ENCODE data around the gene PABPN1L.

PABPN1L gene

DNA sequence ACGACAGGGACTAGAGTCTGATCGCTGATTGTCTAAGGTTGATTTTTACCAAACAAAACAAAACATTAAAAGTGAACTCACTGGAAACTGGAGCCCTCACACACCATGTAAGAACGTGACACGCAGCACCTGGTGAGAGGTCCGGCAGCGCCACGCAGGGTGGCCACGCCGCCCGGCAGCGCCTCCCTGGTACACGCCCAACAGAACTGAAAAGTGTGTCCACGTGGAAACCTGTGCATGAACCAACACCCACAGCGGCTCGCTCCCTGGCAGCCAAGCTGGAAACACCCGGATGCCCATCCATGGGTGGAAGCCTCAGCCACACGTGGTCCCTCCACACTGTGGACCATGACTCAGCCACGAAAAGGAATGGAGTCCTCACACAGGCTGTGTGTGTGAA lies 18.8 kb downstream of the PABPN1L start:
- 98% methylated on average over 18 of the region's 18 CpGs for WGBS (ENCODE audit: insufficient coverage)
- CTCF ChIA-PET: no interaction called here
- Histone ChIP-seq H3K4me1 (ENCODE audit: control extremely low read depth in 1 of 4, control insufficient read depth in 4 of 4, insufficient read depth in 4 of 4, low read length in 3 of 4) (no peaks in the 10 kb centered on the region), H3K4me3 (ENCODE audit: control insufficient read depth in 1 of 7, extremely low read depth in 1 of 7, insufficient read depth in 4 of 7, low read depth in 2 of 7, low read length in 6 of 7) (no peak overlapping the region), H3K27me3 (replicated peaks in 2 of 5; ENCODE audit: control insufficient read depth in 4 of 5, insufficient read depth in 5 of 5, low read length in 4 of 5) (no peaks in the 10 kb centered on the region), H3K36me3 (ENCODE audit: control insufficient read depth in 4 of 4, insufficient read depth in 4 of 4, low read length in 3 of 4) (peaks cover 0 to 16% (median 6%) of the 10 kb centered on the region in 4 experiments), H3K27ac (ENCODE audit: insufficient read depth in 1 of 2, low read depth in 1 of 2, low read length in 2 of 2, poor library complexity in 1 of 2, severe bottlenecking in 2 of 2) (no peak overlapping the region), H3K9me3 (ENCODE audit: control extremely low read depth in 1 of 5, control insufficient read depth in 4 of 5, insufficient read depth in 2 of 5, low read depth in 1 of 5, low read length in 4 of 5) (no peaks in the 10 kb centered on the region)
- POLR2A ChIA-PET: no interaction called here
- DNase-seq: no peak

- Histone ChIP-seq H3K27me3 (replicated peaks in 2 of 5; ENCODE audit: control insufficient read depth in 4 of 5, insufficient read depth in 5 of 5, low read length in 4 of 5) (no peaks in the 10 kb centered on the region), H3K9me3 (ENCODE audit: control extremely low read depth in 1 of 5, control insufficient read depth in 4 of 5, insufficient read depth in 2 of 5, low read depth in 1 of 5, low read length in 4 of 5) (no peaks in the 10 kb centered on the region), H3K27ac (ENCODE audit: insufficient read depth in 1 of 2, low read depth in 1 of 2, low read length in 2 of 2, poor library complexity in 1 of 2, severe bottlenecking in 2 of 2) (no peak overlapping the region), H3K4me1 (ENCODE audit: control extremely low read depth in 1 of 4, control insufficient read depth in 4 of 4, insufficient read depth in 4 of 4, low read length in 3 of 4) (no peaks in the 10 kb centered on the region), H3K4me3 (ENCODE audit: control insufficient read depth in 1 of 7, extremely low read depth in 1 of 7, insufficient read depth in 4 of 7, low read depth in 2 of 7, low read length in 6 of 7) (no peak overlapping the region), H3K36me3 (ENCODE audit: control insufficient read depth in 4 of 4, insufficient read depth in 4 of 4, low read length in 3 of 4) (peaks cover 0 to 15% (median 6%) of the 10 kb centered on the region in 4 experiments)
- 100% methylated on average over 9 of the region's 9 CpGs for WGBS (ENCODE audit: insufficient coverage)
- ChIA-PET CTCF (interaction anchor here (1.2 to 1.9 kb wide), 4 partner anchors 11 to 122 kb away, joined by 3 to 6 read pairs (median 4); partner anchors contain the start of genes GALNS and TRAPPC2L), POLR2A (interaction anchor here (0.8 kb wide), 1 partner anchor 9 kb away, joined by 3 read pairs; no protein-coding TSS in a partner anchor)
- DNase-seq: no peak
Observed at GRCh38 chr16:88846088-88846487, 20.4 kb downstream of the PABPN1L start.

- peaks cover 0 to 19% (median 11%) of the 10 kb centered on the region in 4 experiments for H3K36me3 ChIP-seq (ENCODE audit: control insufficient read depth in 4 of 4, insufficient read depth in 4 of 4, low read length in 3 of 4)
- 95% methylated on average over 10 of the region's 11 CpGs for WGBS (ENCODE audit: insufficient coverage)
- no peak overlapping the region for H3K4me3 ChIP-seq (ENCODE audit: control insufficient read depth in 1 of 7, extremely low read depth in 1 of 7, insufficient read depth in 4 of 7, low read depth in 2 of 7, low read length in 6 of 7)
- H3K27ac ChIP-seq (ENCODE audit: insufficient read depth in 1 of 2, low read depth in 1 of 2, low read length in 2 of 2, poor library complexity in 1 of 2, severe bottlenecking in 2 of 2): no peak overlapping the region
- DNase-seq: no peak
- ChIA-PET CTCF (no interaction called here), POLR2A (no interaction called here)
- H3K9me3 ChIP-seq (ENCODE audit: control extremely low read depth in 1 of 5, control insufficient read depth in 4 of 5, insufficient read depth in 2 of 5, low read depth in 1 of 5, low read length in 4 of 5): no peaks in the 10 kb centered on the region
- no peaks in the 10 kb centered on the region for H3K27me3 ChIP-seq (replicated peaks in 2 of 5; ENCODE audit: control insufficient read depth in 4 of 5, insufficient read depth in 5 of 5, low read length in 4 of 5)
- H3K4me1 ChIP-seq (ENCODE audit: control extremely low read depth in 1 of 4, control insufficient read depth in 4 of 4, insufficient read depth in 4 of 4, low read length in 3 of 4): no peaks in the 10 kb centered on the region
Observed at GRCh38 chr16:88844419-88845036, 21.9 kb downstream of the PABPN1L start.

- ChIA-PET CTCF (no interaction called here), POLR2A (no interaction called here)
- Histone ChIP-seq H3K9me3 (ENCODE audit: control extremely low read depth in 1 of 5, control insufficient read depth in 4 of 5, insufficient read depth in 2 of 5, low read depth in 1 of 5, low read length in 4 of 5) (no peaks in the 10 kb centered on the region), H3K4me1 (ENCODE audit: control extremely low read depth in 1 of 4, control insufficient read depth in 4 of 4, insufficient read depth in 4 of 4, low read length in 3 of 4) (no peaks in the 10 kb centered on the region), H3K27me3 (replicated peaks in 2 of 5; ENCODE audit: control insufficient read depth in 4 of 5, insufficient read depth in 5 of 5, low read length in 4 of 5) (no peaks in the 10 kb centered on the region), H3K27ac (ENCODE audit: insufficient read depth in 1 of 2, low read depth in 1 of 2, low read length in 2 of 2, poor library complexity in 1 of 2, severe bottlenecking in 2 of 2) (no peak overlapping the region), H3K4me3 (ENCODE audit: control insufficient read depth in 1 of 7, extremely low read depth in 1 of 7, insufficient read depth in 4 of 7, low read depth in 2 of 7, low read length in 6 of 7) (no peak overlapping the region), H3K36me3 (ENCODE audit: control insufficient read depth in 4 of 4, insufficient read depth in 4 of 4, low read length in 3 of 4) (peaks cover 0 to 22% (median 15%) of the 10 kb centered on the region in 4 experiments)
- 97% methylated on average over 20 of the region's 20 CpGs for WGBS (ENCODE audit: insufficient coverage)
- no peak for DNase-seq
Observed at GRCh38 chr16:88843256-88843655, 23.2 kb downstream of the PABPN1L start.

DNA sequence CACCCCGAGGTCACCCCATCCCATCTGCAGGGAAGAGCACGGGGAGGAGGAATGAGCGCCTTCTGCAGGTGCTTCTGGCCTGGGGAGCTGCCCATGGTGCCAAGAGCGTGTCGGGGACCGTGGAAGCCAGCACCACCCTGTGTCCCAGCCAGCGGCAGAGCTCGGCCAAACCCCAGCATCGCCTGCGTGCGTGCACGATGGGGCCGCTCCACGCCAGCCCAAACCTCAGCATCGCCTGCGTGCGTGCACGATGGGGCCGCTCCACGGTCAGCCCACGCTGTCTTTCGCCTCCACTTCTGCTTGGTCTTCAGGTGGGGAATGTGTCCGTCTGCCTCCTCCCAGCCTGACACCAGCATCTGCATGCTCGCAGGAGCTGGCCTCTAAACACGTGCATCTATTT lies 23.7 kb downstream of the PABPN1L start:
- whole genome bisulfite sequencing (ENCODE audit: insufficient coverage): 98% methylated on average over 24 of the region's 25 CpGs
- Histone ChIP-seq H3K36me3 (ENCODE audit: control insufficient read depth in 4 of 4, insufficient read depth in 4 of 4, low read length in 3 of 4) (peaks cover 0 to 21% (median 14%) of the 10 kb centered on the region in 4 experiments), H3K27me3 (replicated peaks in 2 of 5; ENCODE audit: control insufficient read depth in 4 of 5, insufficient read depth in 5 of 5, low read length in 4 of 5) (no peaks in the 10 kb centered on the region), H3K27ac (ENCODE audit: insufficient read depth in 1 of 2, low read depth in 1 of 2, low read length in 2 of 2, poor library complexity in 1 of 2, severe bottlenecking in 2 of 2) (no peak overlapping the region), H3K4me1 (ENCODE audit: control extremely low read depth in 1 of 4, control insufficient read depth in 4 of 4, insufficient read depth in 4 of 4, low read length in 3 of 4) (no peaks in the 10 kb centered on the region), H3K9me3 (ENCODE audit: control extremely low read depth in 1 of 5, control insufficient read depth in 4 of 5, insufficient read depth in 2 of 5, low read depth in 1 of 5, low read length in 4 of 5) (no peaks in the 10 kb centered on the region), H3K4me3 (ENCODE audit: control insufficient read depth in 1 of 7, extremely low read depth in 1 of 7, insufficient read depth in 4 of 7, low read depth in 2 of 7, low read length in 6 of 7) (no peak overlapping the region)
- DNase-seq: no peak
- ChIA-PET POLR2A (no interaction called here), CTCF (no interaction called here)

GRCh38 chr16:88842308-88842756 lies 24.1 kb downstream of the PABPN1L start:
- H3K36me3 ChIP-seq (ENCODE audit: control insufficient read depth in 4 of 4, insufficient read depth in 4 of 4, low read length in 3 of 4): peaks cover 0 to 22% (median 15%) of the 10 kb centered on the region in 4 experiments
- H3K27me3 ChIP-seq (replicated peaks in 2 of 5; ENCODE audit: control insufficient read depth in 4 of 5, insufficient read depth in 5 of 5, low read length in 4 of 5): no peaks in the 10 kb centered on the region
- no peak overlapping the region for H3K27ac ChIP-seq (ENCODE audit: insufficient read depth in 1 of 2, low read depth in 1 of 2, low read length in 2 of 2, poor library complexity in 1 of 2, severe bottlenecking in 2 of 2)
- POLR2A ChIA-PET: no interaction called here
- CTCF ChIA-PET: no interaction called here
- H3K4me1 ChIP-seq (ENCODE audit: control extremely low read depth in 1 of 4, control insufficient read depth in 4 of 4, insufficient read depth in 4 of 4, low read length in 3 of 4): no peaks in the 10 kb centered on the region
- no peaks in the 10 kb centered on the region for H3K9me3 ChIP-seq (ENCODE audit: control extremely low read depth in 1 of 5, control insufficient read depth in 4 of 5, insufficient read depth in 2 of 5, low read depth in 1 of 5, low read length in 4 of 5)
- DNase-seq: no peak
- over 99% methylated on average over 14 of the region's 15 CpGs for WGBS (ENCODE audit: insufficient coverage)
- no peak overlapping the region for H3K4me3 ChIP-seq (ENCODE audit: control insufficient read depth in 1 of 7, extremely low read depth in 1 of 7, insufficient read depth in 4 of 7, low read depth in 2 of 7, low read length in 6 of 7)

GRCh38 chr16:88841521-88842307 lies 24.7 kb downstream of the PABPN1L start:
- POLR2A ChIA-PET: no interaction called here
- CTCF ChIA-PET: interaction anchor here (2.6 kb wide), 1 partner anchor 16 kb away, joined by 10 read pairs; the partner anchor contains the start of genes GALNS and TRAPPC2L
- no peaks in the 10 kb centered on the region for H3K4me1 ChIP-seq (ENCODE audit: control extremely low read depth in 1 of 4, control insufficient read depth in 4 of 4, insufficient read depth in 4 of 4, low read length in 3 of 4)
- H3K36me3 ChIP-seq (ENCODE audit: control insufficient read depth in 4 of 4, insufficient read depth in 4 of 4, low read length in 3 of 4): peaks cover 0 to 22% (median 15%) of the 10 kb centered on the region in 4 experiments
- H3K4me3 ChIP-seq (ENCODE audit: control insufficient read depth in 1 of 7, extremely low read depth in 1 of 7, insufficient read depth in 4 of 7, low read depth in 2 of 7, low read length in 6 of 7): no peak overlapping the region
- H3K27ac ChIP-seq (ENCODE audit: insufficient read depth in 1 of 2, low read depth in 1 of 2, low read length in 2 of 2, poor library complexity in 1 of 2, severe bottlenecking in 2 of 2): no peak overlapping the region
- no peak for DNase-seq
- WGBS (ENCODE audit: insufficient coverage): 96% methylated on average over 31 of the region's 40 CpGs
- H3K9me3 ChIP-seq (ENCODE audit: control extremely low read depth in 1 of 5, control insufficient read depth in 4 of 5, insufficient read depth in 2 of 5, low read depth in 1 of 5, low read length in 4 of 5): no peaks in the 10 kb centered on the region
- no peaks in the 10 kb centered on the region for H3K27me3 ChIP-seq (replicated peaks in 2 of 5; ENCODE audit: control insufficient read depth in 4 of 5, insufficient read depth in 5 of 5, low read length in 4 of 5)
